ENCODE results near the gene ZFYVE26. TPM values are rescaled to one million over a fixed set of nuclear protein-coding genes. Genes with fewer than 3 reads are reported as not detected.

Gene ZFYVE26
- total and polyA plus RNA-seq, 5 experiments from 2014 or later = 2.7 to 40.5 (median 3.7) TPM

DNA sequence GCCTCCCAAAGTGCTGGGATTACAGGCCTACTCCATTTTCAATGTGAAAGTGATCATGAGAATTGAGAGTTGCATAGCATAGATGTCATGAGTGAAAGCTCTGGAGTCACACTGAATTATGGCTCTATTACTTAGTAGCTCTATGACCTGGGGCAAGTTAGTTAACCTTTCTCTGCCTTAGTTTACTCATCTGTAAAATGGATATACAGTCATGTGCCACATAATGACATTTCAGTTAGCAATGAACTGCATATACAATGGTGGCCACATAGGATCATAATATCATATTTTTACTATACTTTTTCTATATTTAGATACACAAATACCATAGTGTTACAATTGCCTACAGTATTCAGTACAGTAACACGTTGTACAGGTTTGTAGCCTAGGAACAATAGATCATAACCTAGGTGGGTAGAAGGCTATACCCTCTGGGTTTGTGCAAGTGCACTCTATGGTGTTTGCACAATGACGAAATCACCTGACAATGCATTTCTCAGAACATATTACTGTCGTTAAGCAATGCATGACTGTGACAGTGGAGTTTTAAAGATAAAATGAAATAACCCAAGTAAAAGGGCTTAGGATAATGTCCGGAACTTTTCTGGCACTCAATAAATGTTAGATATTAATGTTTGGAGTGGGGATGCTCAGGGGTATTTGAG, 53.1 kb downstream of the ZFYVE26 start:
- H3K4me1 Mint-ChIP-seq = peaks cover 0 to 7% (median 0%) of the 10 kb centered on the region in 4 donors
- DNase-seq (no peak), ATAC-seq (no peak)
- no peak overlapping the region for H3K4me3 Mint-ChIP-seq
- no peak overlapping the region for H3K27ac Mint-ChIP-seq
- no peaks in the 10 kb centered on the region for H3K9me3 Mint-ChIP-seq
- POLR2A ChIA-PET = no interaction called here
- peaks cover 0 to 84% (median 27%) of the 10 kb centered on the region in 3 donors for H3K36me3 Mint-ChIP-seq
- H3K27me3 Mint-ChIP-seq = no peaks in the 10 kb centered on the region

DNA sequence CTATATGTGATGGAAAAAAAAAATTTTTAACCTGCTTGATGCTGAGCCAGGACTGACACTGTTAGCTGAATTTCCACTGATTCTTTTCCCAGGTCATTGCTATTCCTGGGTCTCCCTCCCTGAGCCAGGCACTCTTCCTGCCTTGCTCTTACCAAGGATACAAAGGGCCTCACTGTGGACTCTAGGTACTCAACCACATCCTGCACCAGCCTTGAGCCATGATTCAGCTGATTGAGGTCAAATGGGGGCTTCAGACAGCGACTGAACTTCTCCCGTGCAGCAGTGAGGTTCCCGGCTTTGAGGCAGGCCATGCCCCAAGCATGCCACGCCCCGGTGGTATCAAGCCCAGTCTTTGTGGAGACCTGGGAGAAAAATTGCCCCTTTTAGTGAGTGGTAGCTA, 54.3 kb downstream of the ZFYVE26 start:
- Mint-ChIP-seq H3K27ac (peak overlapping the region in 1 of 10 donors; percentile 58), H3K4me3 (no peak overlapping the region), H3K27me3 (no peaks in the 10 kb centered on the region), H3K36me3 (peaks cover 0 to 78% (median 27%) of the 10 kb centered on the region in 3 donors), H3K9me3 (no peaks in the 10 kb centered on the region), H3K4me1 (peaks cover 0 to 4% (median under 1%) of the 10 kb centered on the region in 4 donors)
- POLR2A ChIA-PET = no interaction called here
- ATAC-seq (no peak), DNase-seq (no peak)

- H3K9me3 Mint-ChIP-seq = no peaks in the 10 kb centered on the region
- POLR2A ChIA-PET = no interaction called here
- H3K36me3 Mint-ChIP-seq = peaks cover 0 to 71% (median 22%) of the 10 kb centered on the region in 3 donors
- ATAC-seq (no peak), DNase-seq (no peak)
- H3K4me1 Mint-ChIP-seq = peaks cover 0 to 6% (median 0%) of the 10 kb centered on the region in 4 donors
- no peak overlapping the region for H3K27ac Mint-ChIP-seq
- H3K4me3 Mint-ChIP-seq = no peak overlapping the region
- H3K27me3 Mint-ChIP-seq = no peaks in the 10 kb centered on the region
These were observed 56.5 kb downstream of the ZFYVE26 start for GRCh38 chr14:67759916-67760315.

GRCh38 chr14:67757175-67757574, 59.2 kb downstream of the ZFYVE26 start:
- H3K27me3 Mint-ChIP-seq = no peaks in the 10 kb centered on the region
- H3K9me3 Mint-ChIP-seq = no peaks in the 10 kb centered on the region
- ATAC-seq = no peak
- H3K4me3 Mint-ChIP-seq = no peak overlapping the region
- POLR2A ChIA-PET = no interaction called here
- H3K36me3 Mint-ChIP-seq = peaks cover 9 to 77% (median 40%) of the 10 kb centered on the region in 3 donors
- no peak for DNase-seq
- H3K4me1 Mint-ChIP-seq = peaks cover 0 to 6% (median 0%) of the 10 kb centered on the region in 4 donors
- peak overlapping the region in 1 of 10 donors; percentile 23 for H3K27ac Mint-ChIP-seq

DNA sequence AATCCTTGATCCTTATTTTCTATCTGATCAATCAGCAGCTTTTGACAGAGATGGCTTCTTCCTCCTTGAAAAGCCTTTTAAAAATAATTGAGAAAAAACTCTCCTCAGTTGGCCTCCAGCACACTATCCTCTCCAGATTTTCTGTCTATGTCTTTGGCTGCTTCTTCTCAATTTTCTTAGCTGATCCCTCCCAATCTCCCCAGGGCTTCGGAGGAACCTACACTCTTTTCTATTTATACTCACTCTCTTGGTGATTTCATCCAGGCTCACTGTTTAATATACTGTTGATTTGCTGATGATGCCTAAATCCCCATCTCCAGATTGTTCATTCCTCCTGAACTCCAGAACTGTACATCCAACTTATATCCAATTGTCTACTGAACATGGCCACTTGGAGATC, 59.9 kb downstream of the ZFYVE26 start:
- no peak for DNase-seq
- Mint-ChIP-seq H3K9me3 (no peaks in the 10 kb centered on the region), H3K27ac (peak overlapping the region in 1 of 10 donors; percentile 43), H3K4me3 (no peak overlapping the region), H3K27me3 (no peaks in the 10 kb centered on the region), H3K36me3 (peaks cover 13 to 80% (median 43%) of the 10 kb centered on the region in 3 donors), H3K4me1 (peaks cover 0 to 6% (median 0%) of the 10 kb centered on the region in 4 donors)
- no peak for ATAC-seq
- POLR2A ChIA-PET = no interaction called here

DNA sequence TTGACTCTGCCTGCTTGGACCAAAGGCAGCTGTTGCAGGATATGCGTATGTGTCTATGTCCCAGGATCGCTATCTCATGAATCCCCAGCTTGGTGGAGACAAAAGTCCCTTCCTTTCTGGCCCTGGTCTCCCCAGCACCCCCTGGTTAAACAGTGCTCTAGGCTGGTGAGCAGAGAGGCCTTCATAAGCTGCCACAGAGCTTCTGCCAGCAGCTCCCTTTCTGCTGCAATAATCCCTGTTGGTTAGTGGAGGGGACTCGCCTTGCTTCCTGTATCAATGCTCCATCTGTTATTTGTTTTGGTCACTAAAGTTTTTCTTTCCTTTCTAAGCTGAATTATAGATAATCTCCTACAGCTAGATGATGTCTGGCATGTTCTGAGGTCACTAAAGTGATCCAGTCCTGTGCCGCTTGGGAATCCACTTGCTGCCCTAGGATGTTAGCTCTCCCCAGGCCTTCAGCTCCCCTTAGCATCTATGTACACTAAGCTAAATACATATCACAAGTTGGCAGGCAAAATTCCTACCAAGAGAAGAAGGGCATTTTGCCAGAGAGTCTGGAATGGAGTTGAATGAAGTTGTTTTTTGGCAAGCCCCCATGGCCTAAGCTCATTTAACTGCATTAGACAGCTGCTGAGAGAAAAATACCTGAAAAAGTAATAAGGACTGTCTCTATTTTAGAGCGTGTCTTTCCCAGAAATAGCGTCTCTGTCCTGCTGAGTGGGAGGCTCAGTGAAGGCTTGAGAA, 66.9 kb downstream of the ZFYVE26 start:
- Mint-ChIP-seq H3K4me1 (no peaks in the 10 kb centered on the region), H3K27ac (peak overlapping the region in 1 of 10 donors; percentile 58), H3K36me3 (peaks cover 13 to 77% (median 74%) of the 10 kb centered on the region in 3 donors), H3K4me3 (no peak overlapping the region), H3K27me3 (no peaks in the 10 kb centered on the region), H3K9me3 (no peaks in the 10 kb centered on the region)
- no peak for ATAC-seq
- no peak for DNase-seq
- POLR2A ChIA-PET = interaction anchor here (0.6 kb wide), 1 partner anchor 11 kb away, joined by 3 read pairs; no protein-coding TSS in a partner anchor

GRCh38 chr14:67748312-67748711, 68.1 kb downstream of the ZFYVE26 start:
- no peak for DNase-seq
- H3K36me3 Mint-ChIP-seq = peaks cover 7 to 65% (median 64%) of the 10 kb centered on the region in 3 donors

GRCh38 chr14:67746927-67747326, 69.5 kb downstream of the ZFYVE26 start:
- peaks cover 0 to 5% (median 0%) of the 10 kb centered on the region in 9 donors for H3K9me3 Mint-ChIP-seq
- H3K36me3 Mint-ChIP-seq = peaks cover 1 to 53% (median 51%) of the 10 kb centered on the region in 3 donors
- DNase-seq = no peak
- no peaks in the 10 kb centered on the region for H3K4me1 Mint-ChIP-seq
- no peak overlapping the region for H3K4me3 Mint-ChIP-seq
- ATAC-seq = no peak
- no peaks in the 10 kb centered on the region for H3K27me3 Mint-ChIP-seq
- POLR2A ChIA-PET = no interaction called here
- peak overlapping the region in 1 of 10 donors; percentile 56 for H3K27ac Mint-ChIP-seq

More at GRCh38 chr14:67748312-67748711, 68.1 kb downstream of the ZFYVE26 start:
- Mint-ChIP-seq H3K27me3 (no peaks in the 10 kb centered on the region), H3K4me1 (no peaks in the 10 kb centered on the region), H3K9me3 (peaks cover 0 to 5% (median 0%) of the 10 kb centered on the region in 9 donors), H3K4me3 (no peak overlapping the region), H3K27ac (no peak overlapping the region)
- POLR2A ChIA-PET = no interaction called here
- ATAC-seq = no peak

DNA sequence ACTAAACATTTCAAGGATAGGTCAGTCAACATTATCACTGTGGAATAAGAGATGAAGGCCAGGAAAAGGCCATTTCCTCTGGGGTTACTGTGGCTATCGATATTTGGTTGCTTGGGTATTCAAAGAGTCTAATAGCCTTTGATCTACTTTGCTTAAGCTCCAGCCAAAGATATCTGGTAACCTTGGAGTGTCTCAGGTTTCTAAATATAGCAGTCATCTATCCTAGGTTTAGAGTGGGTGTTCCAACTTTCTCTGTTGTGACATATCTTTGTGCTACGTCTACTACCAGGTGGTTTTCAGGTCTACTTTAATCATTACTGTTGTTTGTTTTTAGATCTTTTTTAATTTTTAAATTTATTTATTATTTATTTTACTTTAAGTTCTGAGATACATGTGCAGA, 72.3 kb downstream of the ZFYVE26 start:
- Mint-ChIP-seq H3K9me3 (peaks cover 0 to 5% (median 0%) of the 10 kb centered on the region in 9 donors), H3K4me1 (no peaks in the 10 kb centered on the region)
- POLR2A ChIA-PET = no interaction called here

DNA sequence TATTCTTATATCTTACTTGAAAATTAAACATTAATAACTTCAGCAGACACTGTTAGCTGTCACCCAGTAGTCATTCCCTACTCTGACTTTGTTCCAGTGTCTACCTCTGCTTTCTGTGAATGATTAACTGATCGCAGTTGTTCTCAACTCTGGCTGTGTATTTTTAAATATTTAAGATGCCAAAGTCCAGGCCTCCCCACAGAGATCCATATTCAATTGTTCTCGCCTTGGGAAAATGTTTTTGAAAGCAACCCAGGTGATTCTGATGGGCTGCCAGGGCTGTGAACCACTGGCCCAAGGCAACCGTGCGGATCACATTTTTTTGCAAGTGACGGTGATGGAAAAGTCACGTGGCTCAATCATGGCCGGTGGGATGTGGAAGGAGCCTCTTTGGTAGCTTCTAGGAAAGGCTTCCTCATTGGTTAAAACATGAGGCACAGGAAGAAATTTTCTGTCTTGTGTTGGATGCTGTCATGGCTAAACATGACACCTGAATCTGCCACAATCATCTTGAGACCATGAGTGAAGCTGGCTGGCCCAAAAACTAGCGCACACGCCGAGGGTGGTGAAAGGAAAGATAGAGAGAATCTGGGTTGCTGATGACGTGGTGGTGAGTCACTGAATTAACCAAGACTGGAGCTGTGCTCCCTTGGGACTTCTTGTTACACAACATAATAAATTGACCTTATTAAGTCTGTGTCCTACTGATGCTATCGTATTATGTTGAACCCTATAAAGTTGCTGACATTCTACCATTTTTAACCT, 77.5 kb downstream of the ZFYVE26 start:
- H3K9me3 Mint-ChIP-seq = peaks cover 0 to 5% (median 0%) of the 10 kb centered on the region in 9 donors
- H3K4me3 Mint-ChIP-seq = no peak overlapping the region
- H3K4me1 Mint-ChIP-seq = no peaks in the 10 kb centered on the region
- no peak for ATAC-seq
- no peak overlapping the region for H3K27ac Mint-ChIP-seq
- POLR2A ChIA-PET = no interaction called here
- peaks cover 0 to 2% (median 0%) of the 10 kb centered on the region in 5 donors for H3K27me3 Mint-ChIP-seq
- peaks cover 0 to 2% (median 0%) of the 10 kb centered on the region in 3 donors for H3K36me3 Mint-ChIP-seq
- DNase-seq = no peak

More for the DNA sequence above, 72.3 kb downstream of the ZFYVE26 start:
- Mint-ChIP-seq H3K27me3 (peaks cover 0 to 2% (median 0%) of the 10 kb centered on the region in 5 donors), H3K4me3 (no peak overlapping the region), H3K27ac (no peak overlapping the region), H3K36me3 (peaks cover 0 to 34% (median 22%) of the 10 kb centered on the region in 3 donors)
- DNase-seq (no peak), ATAC-seq (no peak)

DNA sequence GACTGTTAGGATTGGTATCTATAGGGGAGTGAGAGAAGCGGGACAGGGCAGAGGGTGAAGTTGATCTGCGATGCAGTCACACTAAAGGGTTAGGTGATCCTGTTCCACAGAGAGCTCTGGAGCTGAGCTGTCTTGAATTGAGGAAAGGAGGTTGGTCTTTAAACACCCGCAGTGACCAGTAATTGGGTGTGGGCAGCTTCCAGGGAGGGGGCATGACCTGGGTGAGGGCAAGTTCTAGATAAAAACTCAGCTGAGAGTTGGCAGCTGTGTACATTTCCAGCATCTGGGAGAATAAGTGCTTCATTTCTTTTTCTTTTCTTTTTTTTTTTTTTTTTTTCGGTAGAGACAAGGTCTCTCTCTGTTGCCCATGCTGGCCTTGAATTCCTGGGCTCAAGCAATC, 79.6 kb downstream of the ZFYVE26 start:
- Mint-ChIP-seq H3K27ac (no peak overlapping the region), H3K4me1 (no peaks in the 10 kb centered on the region), H3K27me3 (peaks cover 0 to 2% (median 0%) of the 10 kb centered on the region in 5 donors), H3K4me3 (no peak overlapping the region), H3K9me3 (no peaks in the 10 kb centered on the region), H3K36me3 (peaks cover 0 to 2% (median 0%) of the 10 kb centered on the region in 3 donors)
- POLR2A ChIA-PET = no interaction called here
- ATAC-seq = no peak
- DNase-seq = no peak

DNA sequence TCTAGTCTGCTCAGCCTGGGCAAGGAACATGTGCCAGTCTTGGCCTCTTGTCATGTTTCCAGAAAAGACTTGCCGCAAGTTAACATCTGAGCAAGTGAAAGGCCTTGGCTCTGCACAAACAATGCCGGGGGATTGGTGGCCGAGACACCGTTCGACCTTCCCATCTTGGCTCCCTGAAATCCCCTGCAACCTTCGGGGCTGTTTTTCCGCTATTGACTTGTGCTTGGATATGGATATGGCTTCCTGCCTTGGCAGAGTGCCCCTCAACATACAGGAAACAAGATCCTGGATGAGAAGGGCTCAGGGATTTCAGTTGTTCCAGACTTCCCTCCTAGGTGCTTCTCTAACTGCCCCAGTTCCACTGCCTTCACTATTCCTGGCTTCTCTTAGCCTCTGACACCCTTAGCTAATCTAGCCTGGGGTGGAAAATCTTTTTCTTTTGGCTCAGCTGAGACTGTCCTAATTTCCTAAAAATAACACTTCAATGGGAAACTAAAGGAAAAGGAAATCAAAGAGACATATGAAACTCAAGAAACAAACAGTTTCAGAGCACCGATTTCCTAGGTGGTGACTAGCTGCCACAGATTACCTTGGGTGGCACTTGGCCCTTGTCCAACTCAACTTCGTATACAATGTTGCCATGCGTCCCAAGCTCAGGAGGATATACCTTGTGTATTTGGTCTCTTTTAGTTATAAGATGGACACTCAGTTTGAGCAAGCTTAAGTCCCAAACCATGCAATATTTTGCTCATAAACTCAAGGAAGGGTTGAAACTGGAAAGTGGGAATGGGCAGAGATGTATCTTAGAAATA, 80.8 kb downstream of the ZFYVE26 start:
- DNase-seq (no peak), ATAC-seq (no peak)
- Mint-ChIP-seq H3K36me3 (peaks cover 0 to 2% (median 0%) of the 10 kb centered on the region in 3 donors), H3K27ac (no peak overlapping the region), H3K4me1 (no peaks in the 10 kb centered on the region), H3K4me3 (no peak overlapping the region), H3K27me3 (no peaks in the 10 kb centered on the region), H3K9me3 (no peaks in the 10 kb centered on the region)
- POLR2A ChIA-PET = no interaction called here
